Central memory CD8-positive, alpha-beta T cell (primary cell): ENCODE results near the gene PLPPR5.

Source experiments
- ATAC-seq: fragments of 150-1000 bp; cut with Tn5 transposase; replicated peaks from 2 replicates; pipeline ENCODE4 v1.10.0; 2022; ENCODE audit warnings: mild to moderate bottlenecking, moderate FRiP score, moderate number of reproducible peaks; ENCODE audit not compliant: poor library complexity, severe bottlenecking; ENCODE audit errors: extremely low read depth
- DNase-seq, 2 donors: peaks; one replicate each; pipeline ENCODE4 v3.0.0; 2021; ENCODE audit warnings: low spot score in 2 of 2
- H3K27ac Mint-ChIP-seq: one replicate; pipeline ENCODE4 v1.8.0; 2022; ENCODE audit warnings: low read depth, mild to moderate bottlenecking, moderate library complexity, mixed read lengths
- H3K27me3 Mint-ChIP-seq: one replicate; pipeline ENCODE4 v1.8.0; 2022; ENCODE audit warnings: mixed read lengths
- H3K36me3 Mint-ChIP-seq: one replicate; pipeline ENCODE4 v1.8.0; 2022; ENCODE audit warnings: mild to moderate bottlenecking, moderate library complexity, mixed read lengths; ENCODE audit not compliant: insufficient read depth
- H3K4me1 Mint-ChIP-seq: one replicate; pipeline ENCODE4 v1.8.0; 2022; ENCODE audit warnings: mixed read lengths
- H3K4me3 Mint-ChIP-seq: one replicate; pipeline ENCODE4 v1.8.0; 2022; ENCODE audit warnings: mild to moderate bottlenecking, moderate library complexity, mixed read lengths
- H3K9me3 Mint-ChIP-seq: one replicate; pipeline ENCODE4 v1.8.0; 2022; ENCODE audit warnings: mixed read lengths

The PLPPR5 gene

DNA sequence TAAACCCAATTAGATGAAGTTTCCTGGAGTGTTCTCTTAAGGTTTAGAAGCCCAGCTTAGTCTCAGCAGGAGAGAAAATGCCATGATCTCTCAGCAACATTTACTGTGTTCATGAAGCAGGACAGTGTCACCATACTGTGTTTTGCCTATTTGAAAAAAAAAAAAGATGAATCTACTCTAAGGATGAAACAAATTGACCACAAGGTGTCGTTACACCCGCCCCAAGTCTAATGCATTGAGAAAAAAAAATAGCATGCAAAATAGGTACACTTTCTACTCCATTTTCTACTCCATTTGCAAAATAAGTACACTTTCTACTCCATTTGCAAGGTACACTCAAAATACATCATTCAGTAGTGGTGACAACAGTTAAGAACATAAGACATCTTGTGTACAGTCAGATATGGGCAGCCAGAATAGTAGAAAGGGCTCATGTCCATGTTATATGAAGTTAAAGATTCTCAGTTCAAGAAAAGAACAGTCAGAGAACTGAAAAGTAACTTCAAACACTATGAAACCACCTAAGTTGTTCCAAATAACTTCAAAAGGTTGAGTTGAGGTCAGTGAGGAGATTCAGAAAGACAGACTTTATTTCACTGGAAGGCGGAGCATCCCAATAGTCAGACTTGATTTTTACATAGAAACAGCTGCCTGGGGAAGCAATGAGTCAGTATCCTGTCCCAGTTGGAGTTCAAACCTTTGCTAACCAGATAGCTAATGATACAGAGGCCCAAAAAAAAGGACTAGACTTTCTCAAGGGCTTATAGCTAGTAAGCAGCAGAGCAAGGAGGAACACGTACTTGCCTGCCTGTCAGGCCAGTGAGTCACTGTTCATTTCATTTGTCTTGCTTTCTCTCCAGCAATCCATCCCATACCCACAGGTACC is 13.3 kb downstream of the PLPPR5 start:
- Mint-ChIP-seq H3K36me3 (no peaks in the 10 kb centered on the region), H3K27ac (no peak overlapping the region), H3K27me3 (no peaks in the 10 kb centered on the region)

DNA sequence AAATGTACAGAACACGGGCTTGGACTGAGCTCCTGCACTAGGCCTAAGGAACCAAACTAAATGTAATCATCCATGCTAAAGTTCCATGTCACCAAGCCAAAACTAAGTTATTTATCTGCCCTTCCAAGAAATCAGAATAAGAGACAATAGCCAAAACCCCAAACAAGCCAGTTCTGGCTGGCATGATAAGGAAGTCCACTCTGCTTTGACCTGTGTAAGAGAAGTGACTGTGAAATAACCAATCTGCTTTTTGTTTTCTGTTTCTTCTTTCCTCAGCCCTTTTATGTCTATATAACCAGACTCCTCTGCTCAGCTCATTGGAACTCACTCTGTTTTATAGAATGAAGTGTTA is 15.1 kb downstream of the PLPPR5 start:
- no peak overlapping the region for H3K4me3 Mint-ChIP-seq
- no peak overlapping the region for H3K27ac Mint-ChIP-seq
- no peaks in the 10 kb centered on the region for H3K36me3 Mint-ChIP-seq
- H3K9me3 Mint-ChIP-seq = no peaks in the 10 kb centered on the region
- ATAC-seq (no peak), DNase-seq (no peak)
- H3K27me3 Mint-ChIP-seq = no peaks in the 10 kb centered on the region
- H3K4me1 Mint-ChIP-seq = no peaks in the 10 kb centered on the region

More for the DNA sequence above, 13.3 kb downstream of the PLPPR5 start:
- Mint-ChIP-seq H3K4me1 (no peaks in the 10 kb centered on the region), H3K4me3 (no peak overlapping the region), H3K9me3 (no peaks in the 10 kb centered on the region)
- ATAC-seq (no peak), DNase-seq (no peak)

DNA sequence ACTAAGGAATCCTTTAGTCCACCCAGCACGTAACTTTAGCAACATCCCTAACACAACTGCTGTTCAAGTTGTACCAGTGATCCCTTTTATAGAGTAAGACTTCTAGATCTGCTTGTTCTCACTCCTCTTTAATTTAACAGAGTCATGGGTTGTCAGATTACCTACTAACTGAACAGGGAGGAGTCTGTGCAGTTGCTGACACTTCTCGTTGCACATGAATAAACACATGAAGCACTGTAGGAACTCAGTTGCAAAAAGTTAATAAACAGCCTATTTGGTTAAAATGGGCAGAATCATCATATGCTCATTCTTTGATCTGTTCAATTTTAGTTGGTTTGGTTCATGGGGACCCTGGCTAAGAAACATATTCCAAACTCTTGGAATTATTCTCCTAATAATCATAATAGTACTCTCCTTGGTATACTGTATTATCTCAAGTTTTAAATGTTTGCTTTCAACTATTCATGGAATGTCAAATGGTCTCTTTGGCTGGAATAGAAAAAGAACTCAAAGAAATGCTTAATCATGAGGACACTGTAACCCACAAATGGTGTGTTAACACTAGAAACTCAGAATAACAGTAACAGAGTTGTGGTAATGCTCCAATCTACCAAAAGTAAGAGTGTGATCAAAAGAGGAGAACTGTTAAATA is 15.6 kb downstream of the PLPPR5 start:
- Mint-ChIP-seq H3K4me1 (no peaks in the 10 kb centered on the region), H3K9me3 (no peaks in the 10 kb centered on the region), H3K36me3 (peaks cover 2% of the 10 kb centered on the region), H3K27me3 (no peaks in the 10 kb centered on the region), H3K4me3 (no peak overlapping the region), H3K27ac (no peak overlapping the region)
- no peak for DNase-seq
- ATAC-seq = no peak

- DNase-seq = no peak
- no peaks in the 10 kb centered on the region for H3K9me3 Mint-ChIP-seq
- no peaks in the 10 kb centered on the region for H3K4me1 Mint-ChIP-seq
- no peak for ATAC-seq
- H3K27ac Mint-ChIP-seq = no peak overlapping the region
- H3K36me3 Mint-ChIP-seq = peaks cover 2% of the 10 kb centered on the region
- H3K27me3 Mint-ChIP-seq = no peaks in the 10 kb centered on the region
- H3K4me3 Mint-ChIP-seq = no peak overlapping the region
Observed at GRCh38 chr1:98985687-98986086, 19.0 kb downstream of the PLPPR5 start.

- Mint-ChIP-seq H3K4me3 (no peak overlapping the region), H3K27ac (no peak overlapping the region), H3K9me3 (no peaks in the 10 kb centered on the region), H3K36me3 (peaks cover 2% of the 10 kb centered on the region), H3K27me3 (no peaks in the 10 kb centered on the region), H3K4me1 (no peaks in the 10 kb centered on the region)
- ATAC-seq = no peak
- DNase-seq = no peak
Observed at GRCh38 chr1:98981917-98982513, 22.6 kb downstream of the PLPPR5 start.

DNA sequence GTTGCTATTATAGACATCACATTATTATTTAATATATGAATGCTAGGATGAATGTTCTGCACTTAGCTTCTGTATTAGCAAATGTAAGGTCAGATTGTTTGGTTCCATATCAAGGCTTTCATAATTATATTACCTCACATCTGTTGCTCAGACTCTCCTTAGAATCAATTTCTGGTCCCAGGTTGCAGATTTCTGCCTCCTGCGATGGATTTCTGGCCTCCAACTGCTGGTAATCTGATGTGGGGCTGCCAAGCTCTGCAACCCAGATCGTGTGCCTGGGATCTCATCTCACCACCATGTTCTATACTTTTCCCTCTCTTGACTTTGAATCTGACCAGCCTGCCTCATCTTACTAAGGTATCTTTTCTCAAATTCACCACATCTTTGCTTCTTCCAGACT is 25.2 kb downstream of the PLPPR5 start:
- DNase-seq = no peak
- no peak for ATAC-seq
- H3K4me1 Mint-ChIP-seq = no peaks in the 10 kb centered on the region
- H3K27ac Mint-ChIP-seq = no peak overlapping the region
- H3K36me3 Mint-ChIP-seq = peaks cover 2% of the 10 kb centered on the region
- H3K4me3 Mint-ChIP-seq = no peak overlapping the region
- H3K27me3 Mint-ChIP-seq = no peaks in the 10 kb centered on the region
- H3K9me3 Mint-ChIP-seq = no peaks in the 10 kb centered on the region

GRCh38 chr1:98975810-98976209 is 28.9 kb downstream of the PLPPR5 start:
- H3K27me3 Mint-ChIP-seq = no peaks in the 10 kb centered on the region
- no peak overlapping the region for H3K4me3 Mint-ChIP-seq
- no peaks in the 10 kb centered on the region for H3K36me3 Mint-ChIP-seq
- H3K4me1 Mint-ChIP-seq = no peaks in the 10 kb centered on the region
- no peak for ATAC-seq
- DNase-seq = no peak
- no peaks in the 10 kb centered on the region for H3K9me3 Mint-ChIP-seq
- H3K27ac Mint-ChIP-seq = no peak overlapping the region

- ATAC-seq = no peak
- DNase-seq = no peak
- no peaks in the 10 kb centered on the region for H3K27me3 Mint-ChIP-seq
- no peaks in the 10 kb centered on the region for H3K4me1 Mint-ChIP-seq
- no peak overlapping the region for H3K27ac Mint-ChIP-seq
- H3K4me3 Mint-ChIP-seq = no peak overlapping the region
- H3K9me3 Mint-ChIP-seq = no peaks in the 10 kb centered on the region
- H3K36me3 Mint-ChIP-seq = no peaks in the 10 kb centered on the region
Observed at GRCh38 chr1:98975113-98975512, 29.5 kb downstream of the PLPPR5 start.

GRCh38 chr1:98969798-98970490 is 34.7 kb downstream of the PLPPR5 start:
- Mint-ChIP-seq H3K27ac (no peak overlapping the region), H3K4me1 (no peaks in the 10 kb centered on the region)

DNA sequence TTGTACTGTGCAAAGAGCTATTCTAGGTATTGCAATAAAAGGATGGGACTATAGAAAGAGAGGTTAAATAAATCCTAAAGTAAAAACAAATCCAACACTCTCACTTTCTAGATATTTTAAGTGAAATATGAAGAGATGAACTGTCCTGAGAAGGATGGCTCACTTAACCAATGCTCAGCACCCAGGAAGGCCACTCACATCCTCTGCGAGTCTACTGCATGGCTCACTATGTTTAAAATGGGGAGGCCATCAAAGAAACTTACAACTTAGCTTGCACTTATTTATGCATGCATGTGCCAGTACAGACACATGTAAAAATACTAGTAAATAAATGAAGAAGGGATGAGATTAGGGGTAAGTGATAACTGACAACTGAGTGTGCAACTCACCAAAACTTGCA is 37.5 kb downstream of the PLPPR5 start:
- ATAC-seq (no peak), DNase-seq (no peak)
- H3K4me3 Mint-ChIP-seq = no peak overlapping the region
- H3K27ac Mint-ChIP-seq = no peak overlapping the region
- H3K4me1 Mint-ChIP-seq = no peaks in the 10 kb centered on the region
- H3K27me3 Mint-ChIP-seq = peaks cover 34% of the 10 kb centered on the region
- H3K36me3 Mint-ChIP-seq = no peaks in the 10 kb centered on the region
- H3K9me3 Mint-ChIP-seq = no peaks in the 10 kb centered on the region

More at GRCh38 chr1:98969798-98970490, 34.7 kb downstream of the PLPPR5 start:
- DNase-seq (no peak), ATAC-seq (no peak)
- Mint-ChIP-seq H3K27me3 (peaks cover 16% of the 10 kb centered on the region), H3K9me3 (no peaks in the 10 kb centered on the region), H3K4me3 (no peak overlapping the region), H3K36me3 (no peaks in the 10 kb centered on the region)

DNA sequence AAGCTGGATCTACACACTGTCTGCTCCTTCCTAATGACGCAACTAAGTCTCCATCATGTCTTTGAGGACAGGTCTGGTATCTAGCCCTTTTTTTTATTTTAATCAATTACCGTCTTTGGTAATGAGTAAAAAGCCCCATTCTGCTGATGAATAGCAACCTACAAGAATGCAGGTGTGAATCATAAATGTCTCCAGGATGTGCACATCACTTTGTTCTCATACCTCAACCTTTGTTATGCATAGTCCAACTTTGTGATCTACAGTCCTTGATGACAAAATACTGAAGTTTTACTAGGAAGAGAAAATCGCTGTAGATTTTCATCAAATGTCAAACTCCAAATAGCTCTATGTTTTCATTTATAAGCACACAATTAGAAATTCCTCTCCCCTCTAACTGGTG is 39.3 kb downstream of the PLPPR5 start:
- DNase-seq (no peak), ATAC-seq (no peak)
- Mint-ChIP-seq H3K27ac (no peak overlapping the region), H3K36me3 (no peaks in the 10 kb centered on the region), H3K27me3 (peaks cover 44% of the 10 kb centered on the region), H3K9me3 (no peaks in the 10 kb centered on the region), H3K4me1 (no peaks in the 10 kb centered on the region), H3K4me3 (no peak overlapping the region)

- Mint-ChIP-seq H3K36me3 (no peaks in the 10 kb centered on the region), H3K4me3 (no peak overlapping the region), H3K27ac (no peak overlapping the region), H3K4me1 (no peaks in the 10 kb centered on the region), H3K27me3 (peaks cover 44% of the 10 kb centered on the region), H3K9me3 (no peaks in the 10 kb centered on the region)
- no peak for DNase-seq
- no peak for ATAC-seq
Observed at GRCh38 chr1:98964198-98964597, 40.5 kb downstream of the PLPPR5 start.
